Effector memory CD4-positive, alpha-beta T cell (primary cell): ENCODE measurements around the gene LRRC30.

ENCODE experiments used
- DNase-seq, 3 donors: peaks; one replicate each; pipeline ENCODE4 v3.0.0-alpha.2; 2020
- H3K27ac ChIP-seq: 2 replicates; pipeline ENCODE4 v1.7.0; 2013; ENCODE audit warnings: mild to moderate bottlenecking, low read length, moderate library complexity; ENCODE audit not compliant: insufficient read depth, poor library complexity, severe bottlenecking
- H3K27me3 ChIP-seq: replicated peaks from 2 replicates; pipeline ENCODE4 v1.7.0; 2013; ENCODE audit warnings: mild to moderate bottlenecking, low read length; ENCODE audit not compliant: insufficient read depth, control insufficient read depth, poor library complexity, severe bottlenecking
- H3K36me3 ChIP-seq: 2 replicates; pipeline ENCODE4 v1.7.0; 2013; ENCODE audit warnings: mild to moderate bottlenecking, low read length, moderate library complexity; ENCODE audit not compliant: control insufficient read depth, insufficient read depth
- H3K4me1 ChIP-seq: 2 replicates; pipeline ENCODE4 v1.7.0; 2013; ENCODE audit warnings: low read length, mild to moderate bottlenecking; ENCODE audit not compliant: control insufficient read depth, insufficient read depth, poor library complexity, severe bottlenecking
- H3K4me3 ChIP-seq: 2 replicates; pipeline ENCODE4 v1.7.0; 2013; ENCODE audit warnings: low read length, low read depth, mild to moderate bottlenecking; ENCODE audit not compliant: insufficient read depth, poor library complexity, severe bottlenecking
- H3K9me3 ChIP-seq: 2 replicates; pipeline ENCODE4 v1.7.0; 2013; ENCODE audit warnings: mild to moderate bottlenecking, low read length, moderate library complexity; ENCODE audit not compliant: control insufficient read depth

LRRC30 gene

DNA sequence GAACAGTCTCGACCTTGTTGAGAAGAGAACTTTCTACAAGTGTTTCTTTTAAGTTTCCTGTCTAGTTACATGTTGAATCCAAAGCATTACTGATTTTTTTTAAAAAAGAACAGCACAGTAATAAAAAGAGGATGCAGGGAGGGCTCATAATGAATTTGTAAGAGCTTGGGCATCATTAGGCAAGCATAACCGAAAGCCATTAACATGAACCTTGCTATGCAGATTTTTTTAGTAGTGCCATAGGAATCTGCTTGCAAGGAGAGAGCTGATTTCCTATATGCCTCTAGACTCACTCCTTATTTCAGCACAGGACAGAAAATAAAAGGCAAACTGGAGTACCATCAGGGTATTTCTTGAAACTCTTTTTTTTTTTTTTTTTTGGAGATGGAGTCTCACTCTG is 5.2 kb downstream of the LRRC30 start:
- Histone ChIP-seq H3K27me3 (no peaks in the 10 kb centered on the region), H3K36me3 (no peaks in the 10 kb centered on the region), H3K4me3 (no peak overlapping the region), H3K9me3 (no peaks in the 10 kb centered on the region), H3K27ac (no peak overlapping the region), H3K4me1 (no peaks in the 10 kb centered on the region)
- no peak for DNase-seq

DNA sequence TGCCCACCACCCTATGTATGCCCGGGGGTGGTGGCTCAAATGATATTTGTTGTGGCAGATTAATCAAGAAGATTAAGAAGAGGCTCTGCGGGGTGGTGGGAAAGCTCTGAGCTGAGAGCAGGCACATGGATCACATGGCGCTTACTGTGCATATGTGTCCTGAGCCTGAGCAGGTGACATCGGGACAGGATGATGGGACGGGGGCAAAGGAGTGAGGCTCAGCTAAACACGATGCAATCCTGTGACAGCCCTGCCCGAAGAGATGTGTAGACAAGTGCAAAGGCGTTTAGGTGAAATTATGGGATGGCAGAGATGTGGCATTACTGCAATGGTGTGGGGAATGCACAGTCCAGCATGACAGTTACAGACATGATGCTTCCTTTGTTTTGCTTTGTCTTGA is 6.0 kb downstream of the LRRC30 start:
- Histone ChIP-seq H3K9me3 (no peaks in the 10 kb centered on the region), H3K36me3 (no peaks in the 10 kb centered on the region), H3K4me3 (no peak overlapping the region), H3K27ac (no peak overlapping the region), H3K4me1 (no peaks in the 10 kb centered on the region), H3K27me3 (no peaks in the 10 kb centered on the region)
- no peak for DNase-seq

DNA sequence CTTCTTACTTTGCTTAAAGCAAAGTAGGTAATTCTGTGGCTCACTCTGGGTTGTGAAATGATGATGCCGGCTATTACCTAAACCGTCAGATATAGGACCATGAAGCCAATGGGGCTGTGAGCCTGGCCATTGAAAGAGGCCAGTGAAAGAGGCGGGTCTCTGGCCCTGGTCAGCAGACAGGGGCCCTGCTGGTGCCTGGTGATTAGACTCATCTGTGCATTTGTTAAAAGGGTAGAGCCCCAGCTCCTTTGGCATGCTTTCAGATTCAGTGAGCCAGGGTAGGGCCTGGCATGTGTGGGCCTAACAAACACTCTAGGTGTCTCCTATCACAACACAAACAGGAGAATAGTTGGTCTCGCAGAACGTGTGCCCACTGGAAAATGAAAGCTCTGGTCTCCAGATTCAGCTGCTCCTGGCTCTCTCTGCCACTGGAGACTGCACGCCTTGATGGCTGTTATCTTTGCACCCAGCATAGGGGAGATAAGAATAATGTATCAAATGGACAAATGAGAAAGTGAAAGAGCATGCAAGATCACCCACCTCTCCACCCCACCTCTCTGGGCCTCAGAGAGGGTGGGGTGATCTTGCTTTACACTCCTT is 6.9 kb downstream of the LRRC30 start:
- Histone ChIP-seq H3K4me1 (no peaks in the 10 kb centered on the region), H3K4me3 (no peak overlapping the region), H3K9me3 (no peaks in the 10 kb centered on the region), H3K27ac (no peak overlapping the region), H3K27me3 (no peaks in the 10 kb centered on the region), H3K36me3 (no peaks in the 10 kb centered on the region)
- no peak for DNase-seq

DNA sequence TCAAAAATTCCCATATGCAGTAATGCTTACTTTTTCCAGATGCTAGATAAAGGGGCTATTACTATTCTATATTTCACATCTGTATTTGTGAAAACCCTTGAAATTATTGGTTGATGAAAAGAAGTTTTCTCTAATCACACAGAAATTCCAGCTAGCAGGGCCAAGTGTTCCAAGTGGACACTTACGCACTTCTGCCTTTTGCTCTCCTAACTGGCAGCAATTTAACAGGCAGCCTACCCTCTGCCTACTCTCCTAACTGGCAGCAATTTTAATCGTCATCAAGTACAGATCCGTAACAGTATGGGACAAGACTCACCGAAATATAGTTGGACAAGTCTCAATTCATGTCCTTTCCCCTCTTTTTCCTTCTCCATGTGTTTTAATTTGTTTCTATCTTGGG is 12.0 kb downstream of the LRRC30 start:
- H3K4me3 ChIP-seq: no peak overlapping the region
- no peaks in the 10 kb centered on the region for H3K27me3 ChIP-seq
- no peaks in the 10 kb centered on the region for H3K4me1 ChIP-seq
- H3K27ac ChIP-seq: no peak overlapping the region
- DNase-seq: no peak
- H3K9me3 ChIP-seq: no peaks in the 10 kb centered on the region
- H3K36me3 ChIP-seq: no peaks in the 10 kb centered on the region

DNA sequence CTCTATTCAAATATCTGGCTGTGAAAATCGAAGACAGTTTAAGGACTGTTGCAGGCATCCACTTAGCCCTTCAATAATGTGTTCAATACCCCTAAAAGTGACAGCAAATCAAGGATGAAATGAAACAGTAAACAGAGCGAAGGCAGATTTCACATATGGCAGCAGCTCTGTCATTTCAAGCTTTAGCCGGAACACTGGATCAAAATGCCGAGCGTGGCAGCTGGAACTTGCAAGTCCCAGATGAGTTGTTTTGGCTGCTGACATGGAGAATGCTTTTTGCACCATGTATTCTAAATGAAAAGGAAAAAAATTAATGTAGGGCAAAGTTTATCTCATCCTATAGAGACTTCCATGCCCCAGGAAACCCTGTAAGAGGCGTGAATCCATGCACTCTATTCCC is 18.0 kb downstream of the LRRC30 start:
- Histone ChIP-seq H3K4me1 (no peaks in the 10 kb centered on the region), H3K27me3 (no peaks in the 10 kb centered on the region), H3K9me3 (no peaks in the 10 kb centered on the region), H3K36me3 (no peaks in the 10 kb centered on the region), H3K4me3 (no peak overlapping the region), H3K27ac (no peak overlapping the region)
- DNase-seq: no peak

DNA sequence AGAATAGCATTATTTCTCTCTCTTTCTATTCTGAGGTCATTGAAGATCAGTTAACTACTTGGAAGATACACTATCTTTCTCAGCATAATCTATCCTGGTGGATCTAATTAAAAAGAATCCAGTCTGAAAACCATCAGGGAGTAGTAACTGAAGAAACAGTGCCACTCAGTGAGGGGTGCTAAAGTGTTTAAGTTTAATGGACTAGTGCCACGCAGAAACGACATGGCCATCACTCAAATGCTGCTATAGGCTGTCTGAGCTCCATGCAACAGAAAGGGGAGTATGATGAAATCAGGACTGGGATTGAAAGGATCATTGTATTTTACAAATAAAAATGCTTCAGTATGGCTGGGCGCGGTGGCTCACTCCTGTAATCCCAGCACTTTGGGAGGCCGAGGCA is 23.3 kb downstream of the LRRC30 start:
- Histone ChIP-seq H3K27me3 (no peaks in the 10 kb centered on the region), H3K4me3 (no peak overlapping the region), H3K27ac (no peak overlapping the region), H3K9me3 (no peaks in the 10 kb centered on the region), H3K36me3 (no peaks in the 10 kb centered on the region), H3K4me1 (no peaks in the 10 kb centered on the region)
- no peak for DNase-seq

DNA sequence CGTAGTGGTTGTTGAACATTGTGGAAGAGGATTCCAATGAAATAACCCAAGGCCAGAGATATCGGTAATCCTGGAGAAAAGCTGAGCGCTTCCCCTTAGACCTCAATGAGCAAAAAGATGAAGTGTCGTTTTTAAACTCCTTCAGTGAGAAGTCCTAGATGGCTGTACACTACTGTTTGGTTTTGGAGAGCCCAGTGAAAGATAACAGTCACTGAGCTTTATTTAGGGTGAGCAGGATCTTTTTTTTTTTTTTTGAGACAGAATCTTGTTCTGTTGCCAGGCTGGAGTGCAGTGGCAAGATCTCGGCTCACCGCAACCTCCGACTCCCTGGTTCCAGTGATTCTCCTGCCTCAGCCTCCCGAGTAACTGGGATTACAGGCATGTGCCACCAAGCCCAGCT is 24.2 kb downstream of the LRRC30 start:
- Histone ChIP-seq H3K4me3 (no peak overlapping the region), H3K4me1 (no peaks in the 10 kb centered on the region), H3K9me3 (no peaks in the 10 kb centered on the region), H3K27me3 (no peaks in the 10 kb centered on the region), H3K27ac (no peak overlapping the region), H3K36me3 (no peaks in the 10 kb centered on the region)
- no peak for DNase-seq

DNA sequence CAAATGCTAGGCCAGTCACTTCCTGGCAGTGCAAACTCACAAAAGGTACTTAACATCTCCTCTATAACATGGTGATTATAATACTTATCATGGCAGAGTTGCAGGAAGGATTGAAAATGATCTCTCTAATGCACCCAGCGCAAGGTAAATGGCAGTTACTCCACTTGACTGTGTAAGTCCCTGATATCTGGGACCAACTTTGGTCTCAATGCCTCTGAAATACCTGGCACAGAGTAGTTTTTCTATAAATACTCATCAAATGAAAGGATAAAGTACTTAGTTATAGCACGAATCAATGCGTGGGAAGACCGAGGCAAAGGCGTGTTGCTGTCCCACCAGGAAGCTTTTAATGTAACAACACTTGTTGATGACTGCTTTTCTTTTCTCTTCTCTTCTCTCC is 24.8 kb downstream of the LRRC30 start:
- H3K27me3 ChIP-seq: no peaks in the 10 kb centered on the region
- no peak overlapping the region for H3K27ac ChIP-seq
- no peaks in the 10 kb centered on the region for H3K36me3 ChIP-seq
- no peak for DNase-seq
- H3K9me3 ChIP-seq: no peaks in the 10 kb centered on the region
- no peaks in the 10 kb centered on the region for H3K4me1 ChIP-seq
- no peak overlapping the region for H3K4me3 ChIP-seq

DNA sequence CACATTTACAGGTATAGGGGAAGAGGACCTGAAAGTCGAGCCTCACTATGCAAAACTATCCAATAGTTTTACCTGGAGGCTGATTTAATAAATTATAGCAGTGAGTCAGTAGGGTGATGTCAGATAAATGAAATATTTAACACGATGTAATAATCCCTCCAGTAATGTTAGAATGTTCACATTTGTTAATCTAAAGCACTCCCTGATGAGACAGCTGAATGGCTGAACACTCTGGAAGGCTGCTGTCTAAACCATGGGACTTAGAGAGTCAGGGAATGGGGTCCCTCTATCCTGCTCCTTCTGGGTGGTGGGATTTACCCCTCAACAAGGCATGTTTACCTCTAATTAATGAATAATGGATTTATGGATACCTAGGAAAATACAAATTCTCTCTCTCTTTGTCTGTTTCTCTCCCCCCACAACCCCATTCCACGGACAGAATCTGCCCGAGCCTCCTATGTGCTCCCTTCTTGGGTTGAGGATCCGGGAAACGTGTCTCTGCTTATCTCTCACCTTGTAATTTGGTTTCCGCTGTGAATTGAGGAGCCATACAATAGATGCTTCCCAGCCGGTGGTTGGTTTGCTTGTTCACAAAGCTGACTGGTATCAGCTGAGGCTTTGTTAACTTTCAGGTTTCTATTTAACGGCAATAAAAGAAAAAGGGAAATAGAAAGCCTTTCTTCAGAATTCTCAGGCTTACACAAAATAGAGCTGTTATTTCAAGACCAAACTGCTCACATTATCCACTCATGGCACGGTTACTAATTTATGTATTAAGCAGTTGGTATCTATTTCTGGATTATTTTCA is 25.9 kb downstream of the LRRC30 start:
- H3K36me3 ChIP-seq: no peaks in the 10 kb centered on the region
- H3K4me3 ChIP-seq: no peak overlapping the region
- H3K4me1 ChIP-seq: no peaks in the 10 kb centered on the region
- no peak for DNase-seq
- H3K9me3 ChIP-seq: no peaks in the 10 kb centered on the region
- no peaks in the 10 kb centered on the region for H3K27me3 ChIP-seq
- H3K27ac ChIP-seq: no peak overlapping the region

DNA sequence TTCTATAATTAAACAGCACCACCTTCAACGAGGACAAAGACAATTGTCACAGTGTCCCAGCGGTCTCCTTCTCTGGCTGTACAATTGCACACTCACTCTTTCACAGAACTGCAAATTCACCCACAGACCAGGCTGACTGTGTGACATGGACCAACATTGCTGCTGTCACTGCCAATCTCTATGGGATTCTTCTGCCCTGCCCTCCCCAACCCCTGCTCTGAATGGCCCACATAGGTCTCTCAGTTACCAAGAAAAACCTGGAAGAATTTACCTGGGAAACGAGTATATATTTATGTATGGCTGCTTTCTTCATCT is 26.5 kb downstream of the LRRC30 start:
- Histone ChIP-seq H3K36me3 (no peaks in the 10 kb centered on the region), H3K9me3 (no peaks in the 10 kb centered on the region), H3K4me1 (no peaks in the 10 kb centered on the region), H3K27me3 (no peaks in the 10 kb centered on the region), H3K4me3 (no peak overlapping the region), H3K27ac (no peak overlapping the region)
- DNase-seq: no peak
